ENCODE results near the gene FBXW11.

GRCh38 chr5:172031894-172032461, 25.5 kb upstream of the FBXW11 start:
- TF ChIP-seq CTCF (IDR thresholded peaks at IDR 0.05; ENCODE audit: low read depth, low read length, poor library complexity, severe bottlenecking), result no peak
- no peak for TF ChIP-seq EZH2phosphoT487 (IDR thresholded peaks at IDR 0.05; ENCODE audit: borderline replicate concordance, low read length)
